GM20000 (cell line): Measurements from ENCODE around the gene TPK1.

ENCODE experiments used
- DNase-seq: peaks from one replicate; pipeline ENCODE4 v3.0.0; 2012; ENCODE audit warnings: low spot score
- TF ChIP-seq, protein P1 (sequence below): IDR thresholded peaks from 2 replicates; pipeline ENCODE4 v1.5.1; 2012; ENCODE audit warnings: mild to moderate bottlenecking, control low read depth; ENCODE audit errors: extremely low read depth, missing control alignments

Gene TPK1

GRCh38 chr7:144568233-144568632 is 267.6 kb downstream of the TPK1 start:
- DNase-seq: no peak
- TF ChIP-seq, protein P1, sequence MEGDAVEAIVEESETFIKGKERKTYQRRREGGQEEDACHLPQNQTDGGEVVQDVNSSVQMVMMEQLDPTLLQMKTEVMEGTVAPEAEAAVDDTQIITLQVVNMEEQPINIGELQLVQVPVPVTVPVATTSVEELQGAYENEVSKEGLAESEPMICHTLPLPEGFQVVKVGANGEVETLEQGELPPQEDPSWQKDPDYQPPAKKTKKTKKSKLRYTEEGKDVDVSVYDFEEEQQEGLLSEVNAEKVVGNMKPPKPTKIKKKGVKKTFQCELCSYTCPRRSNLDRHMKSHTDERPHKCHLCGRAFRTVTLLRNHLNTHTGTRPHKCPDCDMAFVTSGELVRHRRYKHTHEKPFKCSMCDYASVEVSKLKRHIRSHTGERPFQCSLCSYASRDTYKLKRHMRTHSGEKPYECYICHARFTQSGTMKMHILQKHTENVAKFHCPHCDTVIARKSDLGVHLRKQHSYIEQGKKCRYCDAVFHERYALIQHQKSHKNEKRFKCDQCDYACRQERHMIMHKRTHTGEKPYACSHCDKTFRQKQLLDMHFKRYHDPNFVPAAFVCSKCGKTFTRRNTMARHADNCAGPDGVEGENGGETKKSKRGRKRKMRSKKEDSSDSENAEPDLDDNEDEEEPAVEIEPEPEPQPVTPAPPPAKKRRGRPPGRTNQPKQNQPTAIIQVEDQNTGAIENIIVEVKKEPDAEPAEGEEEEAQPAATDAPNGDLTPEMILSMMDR: no peak

DNA sequence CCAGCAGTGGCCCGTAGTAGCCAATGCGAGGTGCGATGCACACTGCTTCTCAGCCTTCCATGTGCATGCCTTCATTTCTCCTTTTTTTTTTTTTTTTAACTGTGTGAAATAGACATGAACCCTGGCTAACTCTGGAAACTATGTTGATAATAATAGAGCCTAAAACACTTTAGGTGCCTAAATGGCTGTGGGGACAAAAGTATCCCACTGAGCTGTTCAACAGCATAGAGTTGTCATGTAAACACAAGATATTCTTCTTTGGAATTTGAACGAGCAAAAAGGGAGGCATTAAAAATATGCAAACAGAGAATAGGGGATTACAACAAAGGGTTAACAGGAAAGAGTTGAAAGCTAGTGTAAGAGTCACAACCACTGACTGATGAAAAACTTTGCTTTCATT is 270.3 kb downstream of the TPK1 start:
- no peak for DNase-seq
- TF ChIP-seq, protein P1: no peak

GRCh38 chr7:144549861-144550260 is 286.0 kb downstream of the TPK1 start:
- TF ChIP-seq, protein P1: no peak
- no peak for DNase-seq

DNA sequence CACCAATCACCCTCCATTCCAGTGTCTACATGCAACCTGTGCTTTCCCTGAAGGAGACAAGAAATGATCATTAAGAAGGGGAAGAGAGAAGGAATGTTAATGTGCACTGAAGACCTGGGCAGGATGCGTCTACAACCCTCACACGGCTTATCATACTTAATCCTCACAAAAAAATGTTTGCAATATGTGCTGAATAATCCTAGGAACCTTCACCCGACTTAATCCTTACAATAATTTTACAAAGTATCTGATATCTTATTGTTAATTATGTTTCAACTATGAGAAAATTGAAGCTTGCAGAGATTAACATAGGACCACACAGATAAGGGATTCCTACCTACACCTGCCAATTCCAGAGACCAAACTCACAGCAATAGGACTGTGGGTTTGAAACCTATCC is 287.3 kb downstream of the TPK1 start:
- TF ChIP-seq, protein P1: no peak
- DNase-seq: no peak

- TF ChIP-seq, protein P1: no peak
- DNase-seq: no peak
Observed at GRCh38 chr7:144547888-144548287, 288.0 kb downstream of the TPK1 start.

- no peak for DNase-seq
- TF ChIP-seq, protein P1: no peak
Observed at GRCh38 chr7:144546782-144547181, 289.1 kb downstream of the TPK1 start.

DNA sequence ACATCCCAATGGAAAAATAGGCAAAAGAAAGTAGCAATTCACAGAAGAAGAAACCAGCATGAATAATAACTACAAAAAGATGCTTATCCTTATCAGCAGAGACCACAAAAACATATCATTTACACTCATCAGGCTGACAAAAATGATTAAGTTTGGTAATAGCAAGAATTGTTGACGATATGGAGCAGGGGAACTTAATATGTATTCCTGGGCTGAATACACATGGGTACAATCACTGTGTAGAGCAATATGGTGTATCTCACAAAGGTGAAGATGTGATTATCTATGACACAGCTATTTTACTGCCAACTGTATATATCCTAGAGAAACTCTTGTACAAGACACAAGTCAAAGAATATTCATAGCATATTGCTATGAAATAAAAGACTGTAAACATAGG is 290.5 kb downstream of the TPK1 start:
- TF ChIP-seq, protein P1: no peak
- DNase-seq: no peak
